GM18867 (cell line): Measurements from ENCODE around the gene PVALB.
"Not testable (repeated sequence)": the region's sequence is repeated elsewhere in the genome, so short reads cannot be mapped to it uniquely, and the experiment has no call there.

ENCODE experiments used
- ATAC-seq: cut with Tn5 transposase; IDR thresholded peaks from one replicate; pipeline ENCODE4 v1.9.1; 2021; ENCODE audit warnings: mild to moderate bottlenecking, moderate library complexity; ENCODE audit not compliant: unreplicated experiment

Gene PVALB

DNA sequence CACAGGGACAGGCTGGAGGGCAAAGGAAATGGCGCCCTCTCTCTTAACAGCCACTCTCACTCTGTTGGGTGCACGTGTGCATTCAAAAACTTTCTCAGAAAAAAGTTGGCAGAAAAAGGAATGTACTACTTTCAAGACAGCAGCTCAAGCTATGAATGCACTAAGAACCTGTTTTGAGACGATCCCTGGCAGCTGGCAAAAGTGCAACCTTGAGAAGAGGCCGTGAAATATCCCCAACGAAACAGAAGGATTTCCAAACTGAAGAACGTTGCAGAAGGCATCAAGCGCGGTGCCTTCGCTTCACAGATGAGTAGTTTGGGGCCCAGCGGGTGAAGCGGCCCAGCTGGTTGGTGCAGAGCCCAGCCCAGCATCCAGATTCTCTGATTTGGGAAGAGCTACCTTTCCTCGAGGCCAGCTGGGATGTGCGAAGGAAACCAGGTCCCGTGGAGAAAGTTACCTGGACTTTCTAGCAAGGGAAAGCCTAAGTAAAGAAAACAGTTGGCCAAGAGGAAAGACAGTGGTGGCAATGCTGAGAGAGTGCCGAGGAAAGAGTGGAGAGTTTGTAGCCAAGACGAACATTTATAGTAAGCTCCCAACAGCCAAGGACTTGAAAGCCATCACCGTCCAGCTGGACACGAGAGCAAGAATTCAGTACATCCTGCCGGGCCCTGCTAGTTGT, 57.2 kb downstream of the PVALB start:
- no peak for ATAC-seq

DNA sequence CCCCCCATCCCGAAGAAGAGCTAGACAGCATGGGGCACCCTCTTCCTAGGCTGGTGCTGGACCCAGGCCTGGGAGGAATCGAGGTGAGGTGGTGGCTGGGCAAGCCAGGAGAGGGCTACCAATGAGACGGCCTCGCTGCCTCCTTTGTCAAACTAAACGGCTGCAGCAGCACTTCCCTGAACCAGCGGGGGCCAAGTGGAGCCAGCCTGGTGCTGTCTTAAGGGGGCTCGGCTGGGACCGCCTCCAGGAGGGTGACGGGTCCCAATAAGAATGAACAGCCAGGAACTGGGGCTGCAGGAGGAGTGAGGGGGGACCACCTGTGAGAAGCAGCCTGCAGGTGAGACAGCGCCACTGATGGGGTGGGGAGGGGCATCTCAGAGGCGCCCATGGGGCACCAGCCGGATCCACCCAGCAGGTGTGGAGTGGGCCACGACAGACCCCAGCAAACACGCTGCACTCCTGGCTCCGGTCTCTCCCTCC, 58.0 kb downstream of the PVALB start:
- no peak for ATAC-seq

DNA sequence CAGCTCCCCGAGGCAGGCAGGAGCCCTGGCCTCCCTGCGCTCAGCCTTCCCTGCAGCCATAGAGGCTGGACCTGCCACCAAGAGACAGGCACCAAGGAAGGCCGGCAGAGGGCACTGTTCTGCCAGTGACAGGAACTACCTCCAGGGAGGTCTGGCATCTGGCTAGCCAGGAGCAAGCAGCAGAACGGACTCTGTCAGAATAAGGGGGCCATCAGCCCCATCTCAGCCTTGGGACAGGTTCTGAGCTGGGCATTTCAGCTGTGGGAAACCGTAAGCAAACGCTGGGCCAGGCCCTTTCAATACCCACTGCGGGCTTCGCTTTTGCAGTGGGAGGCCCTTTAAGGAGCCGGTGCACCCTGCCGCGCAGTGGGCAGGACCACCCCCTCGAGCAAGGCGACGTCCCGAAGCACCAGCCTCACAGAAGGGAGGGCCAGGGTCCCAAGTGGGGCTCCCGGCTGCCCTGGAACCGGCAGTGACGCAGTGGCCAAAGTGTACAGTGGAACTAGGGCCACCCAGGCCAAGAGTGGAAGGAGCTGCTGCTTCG, 59.1 kb downstream of the PVALB start:
- no peak for ATAC-seq

DNA sequence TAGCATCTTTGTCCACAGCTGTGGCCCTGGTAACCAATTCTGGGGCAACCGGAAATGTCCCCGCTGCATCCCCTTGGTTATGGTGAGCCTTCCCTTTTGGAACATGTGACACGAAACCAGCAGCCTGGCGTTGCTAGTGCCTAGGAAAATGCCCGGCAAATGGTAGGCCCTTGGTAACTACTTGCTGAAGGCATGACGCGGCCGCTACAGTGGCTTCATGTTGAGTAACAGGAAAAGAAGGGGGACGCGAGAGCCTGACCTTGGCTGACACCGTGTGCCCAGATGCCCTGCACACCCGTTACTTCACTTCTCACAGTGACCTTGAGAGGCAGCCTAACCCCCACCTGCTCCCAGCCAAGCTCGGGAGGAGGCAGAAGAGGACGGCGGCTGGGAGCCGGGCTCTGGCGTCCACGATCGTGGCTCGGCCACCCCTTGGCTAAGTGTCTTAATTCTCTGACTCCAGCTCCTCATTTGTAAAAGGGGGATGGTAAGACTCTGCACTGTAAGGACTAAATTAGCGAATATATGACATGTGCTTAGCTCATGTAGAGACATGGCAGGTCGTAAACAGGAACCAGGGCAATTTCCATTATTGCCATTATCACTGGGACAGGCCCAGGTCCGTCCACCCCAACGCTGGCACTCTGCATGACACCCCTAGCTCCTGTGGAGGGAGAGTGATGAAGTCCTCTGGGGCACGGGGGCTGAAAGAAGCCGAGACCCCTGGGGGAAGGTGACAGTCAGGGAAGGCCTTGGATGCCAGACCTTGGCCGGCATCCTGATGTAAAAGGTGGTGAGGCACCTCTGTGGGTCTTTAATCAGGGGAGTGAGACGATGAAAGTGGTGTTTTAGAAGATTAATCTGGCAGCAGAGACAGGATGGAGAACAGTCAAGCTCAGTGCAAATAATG, 59.8 kb downstream of the PVALB start:
- ATAC-seq: no peak

DNA sequence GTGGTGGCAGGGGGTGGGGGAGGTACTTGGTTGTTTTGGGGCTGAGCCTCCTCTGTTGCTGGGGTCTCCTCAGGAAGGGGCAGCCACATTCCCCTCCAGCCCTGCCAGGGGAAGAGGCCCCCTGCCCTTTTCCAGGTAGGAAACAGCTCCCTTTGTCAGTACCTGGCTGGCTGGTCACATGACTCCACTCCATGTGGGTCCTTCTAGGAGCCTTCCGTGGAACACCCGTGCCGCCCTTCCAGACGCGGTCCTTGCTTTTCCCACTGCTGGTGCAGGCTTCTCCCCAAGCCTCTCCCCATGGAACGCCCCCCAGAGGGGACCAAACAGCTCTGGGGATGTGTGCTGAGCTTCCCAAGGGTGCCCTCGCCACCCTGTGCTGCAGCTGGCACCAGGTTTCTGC, 60.8 kb downstream of the PVALB start:
- no peak for ATAC-seq

DNA sequence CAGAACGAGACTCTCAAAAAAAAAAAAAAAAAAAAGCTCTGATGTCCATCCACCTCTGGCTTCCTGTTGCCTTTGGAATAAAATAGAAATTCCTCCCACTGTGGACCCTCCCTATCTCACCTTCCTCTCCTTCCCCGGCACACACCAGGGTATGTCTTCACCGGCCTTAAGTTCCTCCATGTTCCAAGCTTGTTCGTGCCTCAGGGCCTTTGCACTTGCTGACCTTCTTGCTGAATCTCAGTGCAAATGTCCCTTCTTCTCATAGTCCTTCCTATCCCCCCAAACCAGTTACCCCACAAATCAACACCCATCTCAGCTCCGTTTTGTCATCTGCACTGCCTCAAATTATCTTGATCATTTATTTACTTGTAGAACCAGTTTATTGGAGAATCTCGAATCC, 61.5 kb downstream of the PVALB start:
- no peak for ATAC-seq

DNA sequence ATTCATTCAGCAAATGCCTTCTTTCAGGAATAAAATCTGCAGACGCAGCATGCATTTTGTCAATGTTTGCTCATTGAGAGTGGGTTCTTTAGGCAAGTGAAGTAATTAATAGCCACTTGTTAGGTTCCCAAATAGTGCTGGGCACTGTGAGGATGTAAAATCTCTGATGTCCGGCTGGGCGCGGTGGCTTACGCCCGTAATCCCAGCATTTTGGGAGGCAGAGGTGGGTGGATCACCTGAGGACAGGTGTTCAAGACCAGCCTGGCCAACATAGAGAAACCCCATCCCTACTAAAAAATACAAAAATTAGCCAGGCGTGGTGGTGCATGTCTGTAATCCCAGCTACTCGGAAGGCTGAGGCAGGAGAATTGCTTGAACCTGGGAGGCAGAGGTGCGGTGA, 62.0 kb downstream of the PVALB start:
- ATAC-seq: not testable (repeated sequence)

DNA sequence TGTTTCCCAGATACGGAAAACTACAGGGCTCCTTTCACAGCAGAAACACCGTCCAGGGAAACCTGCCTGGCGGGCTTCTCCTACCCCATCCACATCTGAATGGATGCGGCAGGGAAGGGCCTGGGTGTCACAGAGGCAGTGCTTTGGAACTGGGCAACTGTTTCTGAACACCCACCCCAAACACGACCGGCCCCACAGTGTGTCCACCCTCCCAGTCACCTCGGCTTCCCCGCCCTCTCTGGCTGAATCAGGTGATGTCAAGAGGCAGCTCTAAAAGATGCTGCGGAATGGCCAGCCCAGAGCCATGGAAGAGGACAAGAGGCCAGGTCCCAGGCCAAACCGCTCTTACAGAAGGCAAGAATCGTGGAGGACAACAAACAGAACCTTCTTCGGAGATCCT, 62.9 kb downstream of the PVALB start:
- ATAC-seq: no peak

DNA sequence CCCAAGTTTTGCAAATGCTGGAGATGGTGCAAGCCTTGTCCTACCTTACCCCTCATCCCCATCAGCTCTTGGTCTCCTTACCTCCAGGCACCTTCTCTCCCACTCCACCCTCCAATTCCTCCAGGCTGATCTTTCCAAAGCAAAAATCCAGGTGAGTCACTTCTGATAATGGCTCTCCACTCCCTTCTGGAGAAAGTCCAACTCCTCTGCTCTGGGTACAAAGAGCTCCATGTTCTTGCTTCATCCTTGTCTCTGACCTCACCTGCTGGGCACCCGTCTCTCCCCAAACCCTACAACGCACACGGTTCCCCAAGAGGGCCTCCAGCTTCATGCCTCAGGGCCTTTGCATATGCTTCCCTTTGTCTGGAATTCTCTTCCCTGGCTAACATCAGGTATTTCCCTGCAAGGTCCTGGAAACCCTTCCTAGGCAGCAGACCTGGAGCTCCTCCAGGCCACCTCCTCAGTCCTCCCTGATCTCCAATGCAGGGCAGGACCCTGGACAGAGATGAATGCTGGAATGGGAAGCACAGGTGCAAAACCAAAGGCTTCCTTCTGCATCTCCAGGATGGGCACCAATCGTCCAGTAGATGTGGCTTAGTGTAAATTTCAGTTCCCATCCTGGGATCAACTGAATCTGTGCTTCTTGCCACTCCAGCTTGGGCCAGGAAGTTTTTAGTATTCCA, 63.6 kb downstream of the PVALB start:
- no peak for ATAC-seq
